SK-N-SH (cell line): ENCODE results near the gene ASB3. TPM values are rescaled to one million over a fixed set of nuclear protein-coding genes. Genes with fewer than 3 reads are reported as not detected.

ENCODE experiments used
- CTCF ChIA-PET: fragments of 300-600, 350-600 bp; formaldehyde crosslinking; extraction: SDS; loops from one replicate; lab custom pipeline; 2021; lab: Yijun Ruan, JAX
- POLR2A ChIA-PET: fragments of 350-600 bp; sonication (Branson Sonifier 250); formaldehyde crosslinking; extraction: SDS; loops from one replicate; lab custom pipeline; 2020; ENCODE audit warnings: antibody characterized with exemption, inconsistent platforms; lab: Yijun Ruan, JAX
- DNase-seq: peaks from one replicate; pipeline ENCODE4 v3.0.0; 2012
- H2AFZ ChIP-seq: fragments of 200-600 bp; sonication (generic); 2 replicates; pipeline ENCODE4 v1.8.1; 2016; ENCODE audit warnings: antibody characterized with exemption, mild to moderate bottlenecking, low read depth
- H3F3A ChIP-seq: fragments of 200-600 bp; sonication (generic); replicated peaks from 2 replicates; pipeline ENCODE3; 2016; ENCODE audit warnings: antibody characterized with exemption, mild to moderate bottlenecking; ENCODE audit not compliant: insufficient read depth
- H3K27ac ChIP-seq, 2 experiments: fragments of 200-500 bp in 1 of 2; fragments of 200-600 bp in 1 of 2; sonication (Bioruptor generic) in 1 of 2; sonication (generic), shearing (Covaris generic) in 1 of 2; 2 replicates each; pipeline versions ENCODE4 v1.5.1 to v1.6.1; 2014 to 2016; ENCODE audit warnings: low read depth in 2 of 2, inconsistent platforms in 1 of 2, low read length in 1 of 2, mild to moderate bottlenecking in 1 of 2, mixed read lengths in 1 of 2
- H3K27me3 ChIP-seq: fragments of 200-600 bp; sonication (generic), shearing (Covaris generic); 2 replicates; pipeline ENCODE4 v1.6.1; 2016; ENCODE audit warnings: mixed run types; ENCODE audit not compliant: insufficient read depth
- H3K36me3 ChIP-seq, 2 experiments: fragments of 200-500 bp in 1 of 2; fragments of 200-600 bp in 1 of 2; sonication (Bioruptor generic) in 1 of 2; sonication (generic) in 1 of 2; replicated peaks in 1 of 2; 2 replicates each; pipeline versions ENCODE3 to v1.5.1; 2014 to 2016; ENCODE audit warnings: low read length in 1 of 2, mild to moderate bottlenecking in 1 of 2; ENCODE audit not compliant: insufficient read depth in 2 of 2, control insufficient read depth in 1 of 2
- H3K4me1 ChIP-seq, 2 experiments: fragments of 200-500 bp in 1 of 2; fragments of 200-600 bp in 1 of 2; sonication (Bioruptor generic) in 1 of 2; sonication (generic), shearing (Covaris generic) in 1 of 2; 2 replicates each; pipeline versions ENCODE4 v1.5.1 to v1.6.1; 2014 to 2016; ENCODE audit warnings: low read depth in 1 of 2, low read length in 1 of 2, mixed run types in 1 of 2; ENCODE audit not compliant: insufficient read depth in 2 of 2, control insufficient read depth in 1 of 2
- H3K4me2 ChIP-seq: fragments of 200-600 bp; sonication (generic), shearing (Covaris generic); 2 replicates; pipeline ENCODE4 v1.6.1; 2017; ENCODE audit warnings: mixed run types
- H3K4me3 ChIP-seq, 2 experiments: fragments of 200-500 bp in 1 of 2; fragments of 200-600 bp in 1 of 2; sonication (Bioruptor generic) in 1 of 2; sonication (generic), shearing (Covaris generic) in 1 of 2; 2 replicates each; pipeline versions ENCODE4 v1.5.1 to v1.8.1; 2014 to 2016; ENCODE audit warnings: low read depth in 2 of 2, inconsistent platforms in 1 of 2, low read length in 1 of 2, mild to moderate bottlenecking in 1 of 2, mixed read lengths in 1 of 2, moderate library complexity in 1 of 2
- H3K79me2 ChIP-seq: fragments of 200-600 bp; sonication (generic); 2 replicates; pipeline ENCODE4 v1.8.1; 2017; ENCODE audit warnings: mild to moderate bottlenecking; ENCODE audit not compliant: insufficient read depth
- H3K9ac ChIP-seq: fragments of 200-600 bp; sonication (generic); 2 replicates; pipeline ENCODE4 v1.6.1; 2017; ENCODE audit warnings: mixed run types
- H3K9me2 ChIP-seq: fragments of 200-600 bp; sonication (generic); 2 replicates; pipeline ENCODE4 v1.6.1; 2017; ENCODE audit warnings: mixed run types
- H3K9me3 ChIP-seq: fragments of 200-600 bp; sonication (generic); 2 replicates; pipeline ENCODE4 v1.6.1; 2017; ENCODE audit warnings: mixed run types, mild to moderate bottlenecking, moderate library complexity
- H4K20me1 ChIP-seq: fragments of 200-600 bp; sonication (generic); 2 replicates; pipeline ENCODE4 v1.6.1; 2017; ENCODE audit warnings: mild to moderate bottlenecking, mixed run types; ENCODE audit not compliant: insufficient read depth
- CHD2 ChIP-seq: fragments of 150-350 bp; IDR thresholded peaks from 2 replicates; pipeline ENCODE4 v1.6.1; 2018; ENCODE audit warnings: low read length; ENCODE audit not compliant: partially characterized antibody
- ELF1 ChIP-seq: IDR thresholded peaks from 2 replicates; pipeline ENCODE4 v1.4.0; 2012
- EP300 ChIP-seq, 2 experiments: IDR thresholded peaks; 2 replicates each; pipeline versions ENCODE4 v1.4.0 to v1.6.1; 2012; ENCODE audit warnings: borderline replicate concordance in 1 of 2, low read depth in 1 of 2, low read length in 1 of 2
- FOXM1 ChIP-seq: IDR thresholded peaks from 2 replicates; pipeline ENCODE4 v1.4.0; 2012; ENCODE audit warnings: low read depth, mild to moderate bottlenecking
- GABPA ChIP-seq: IDR thresholded peaks from 2 replicates; pipeline ENCODE4 v1.4.0; 2012; ENCODE audit warnings: low read depth, mild to moderate bottlenecking
- GATA2 ChIP-seq: sonication (generic); formaldehyde crosslinking; IDR thresholded peaks from 2 replicates; pipeline ENCODE4 v1.5.0; 2020; ENCODE audit warnings: mild to moderate bottlenecking, missing genetic modification reagents
- IRF3 ChIP-seq: fragments of 150-350 bp; IDR thresholded peaks from 2 replicates; pipeline ENCODE4 v1.6.1; 2016; ENCODE audit warnings: mild to moderate bottlenecking, low read depth, low read length
- MXI1 ChIP-seq: IDR thresholded peaks from 2 replicates; pipeline ENCODE4 v1.6.1; 2012; ENCODE audit warnings: mild to moderate bottlenecking, low read depth, low read length, improper control_type of control experiment
- NFIC ChIP-seq: IDR thresholded peaks from 2 replicates; pipeline ENCODE4 v1.4.0; 2012; ENCODE audit warnings: borderline replicate concordance
- REST ChIP-seq: IDR thresholded peaks from 2 replicates; pipeline ENCODE4 v1.6.1; 2012; ENCODE audit warnings: mild to moderate bottlenecking, low read depth, low read length, moderate library complexity
- RFX5 ChIP-seq: IDR thresholded peaks from 2 replicates; pipeline ENCODE4 v1.6.1; 2012; ENCODE audit warnings: mild to moderate bottlenecking, improper control_type of control experiment, low read length
- SIN3A ChIP-seq: IDR thresholded peaks from 2 replicates; pipeline ENCODE4 v1.6.1; 2012; ENCODE audit warnings: low read depth, mild to moderate bottlenecking, low read length, moderate library complexity, borderline replicate concordance
- YY1 ChIP-seq: IDR thresholded peaks from 2 replicates; pipeline ENCODE4 v1.4.0; 2012; ENCODE audit warnings: low read depth, mild to moderate bottlenecking
- WGBS: methylation state at CpG from one replicate; pipeline ENCODE4 v1.1.6; 2017; ENCODE audit warnings: low lambda C conversion rate; 5-methylcytosine and 5-hydroxymethylcytosine counted together
- polyA plus RNA-seq, 3 experiments: library from polyadenylated mRNA; depleted of rRNA; stranded (reverse); fragments of >200 nt; gene quantifications; 2 replicates each; pipeline ENCODE4 v1.2.3, GENCODE V29; 2012
- TF ChIP-seq, protein P1 (sequence below): IDR thresholded peaks from 2 replicates; pipeline ENCODE4 v1.4.0; 2012; ENCODE audit warnings: low read depth
- TF ChIP-seq, protein P2 (sequence below): IDR thresholded peaks from 2 replicates; pipeline ENCODE4 v1.4.0; 2012; ENCODE audit warnings: low read depth, borderline replicate concordance

Gene ASB3
- polyA plus RNA-seq, 1 of the 3 experiments (the other 2 are of a cell fraction), result 16.2 TPM

DNA sequence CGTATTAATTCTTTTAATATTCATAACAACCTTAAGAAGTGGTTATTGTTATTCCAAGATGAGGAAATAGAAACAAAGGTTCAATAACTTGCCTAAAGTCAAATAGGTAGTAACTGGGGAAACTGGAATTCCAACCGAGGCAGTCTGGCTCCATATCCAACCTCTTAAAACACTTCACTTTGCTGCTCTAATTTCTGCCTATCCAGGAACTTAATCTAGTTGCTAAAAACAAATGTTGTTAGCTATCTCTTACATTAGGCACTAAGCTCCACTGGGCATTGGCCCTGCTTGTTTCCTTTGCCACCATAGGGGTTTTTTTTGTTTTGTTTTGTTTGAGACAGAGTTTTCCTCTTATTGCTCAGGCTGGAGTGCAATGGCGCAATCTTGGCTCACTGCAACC lies 24.8 kb upstream of the ASB3 start:
- 91% methylated on average over 3 of the region's 3 CpGs for WGBS
- no peaks in the 10 kb centered on the region for H3K27me3 ChIP-seq
- H3K36me3 ChIP-seq, result peaks cover 77 to 80% of the 10 kb centered on the region in 2 experiments
- CTCF ChIA-PET, result no interaction called here
- H3K79me2 ChIP-seq, result no peaks in the 10 kb centered on the region
- no peak overlapping the region for H2AFZ ChIP-seq
- H3K9ac ChIP-seq, result no peak overlapping the region
- POLR2A ChIA-PET, result no interaction called here
- H3K27ac ChIP-seq, result no peak overlapping the region
- TF ChIP-seq EP300 (IDR thresholded peaks at IDR 0.05; ENCODE audit: borderline replicate concordance in 1 of 2, low read depth in 1 of 2, low read length in 1 of 2) (no peak), CHD2 (no peak), MXI1 (no peak), RFX5 (no peak), REST (no peak), YY1 (no peak), IRF3 (no peak)
- TF ChIP-seq, protein P1, sequence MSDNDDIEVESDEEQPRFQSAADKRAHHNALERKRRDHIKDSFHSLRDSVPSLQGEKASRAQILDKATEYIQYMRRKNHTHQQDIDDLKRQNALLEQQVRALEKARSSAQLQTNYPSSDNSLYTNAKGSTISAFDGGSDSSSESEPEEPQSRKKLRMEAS, result no peak
- no peak for DNase-seq
- no peaks in the 10 kb centered on the region for H4K20me1 ChIP-seq
- no peak overlapping the region for H3K4me3 ChIP-seq
- no peaks in the 10 kb centered on the region for H3K4me1 ChIP-seq
- H3K4me2 ChIP-seq, result no peak overlapping the region
- H3F3A ChIP-seq, result no peaks in the 10 kb centered on the region
- H3K9me2 ChIP-seq, result no peaks in the 10 kb centered on the region
- H3K9me3 ChIP-seq, result no peaks in the 10 kb centered on the region

DNA sequence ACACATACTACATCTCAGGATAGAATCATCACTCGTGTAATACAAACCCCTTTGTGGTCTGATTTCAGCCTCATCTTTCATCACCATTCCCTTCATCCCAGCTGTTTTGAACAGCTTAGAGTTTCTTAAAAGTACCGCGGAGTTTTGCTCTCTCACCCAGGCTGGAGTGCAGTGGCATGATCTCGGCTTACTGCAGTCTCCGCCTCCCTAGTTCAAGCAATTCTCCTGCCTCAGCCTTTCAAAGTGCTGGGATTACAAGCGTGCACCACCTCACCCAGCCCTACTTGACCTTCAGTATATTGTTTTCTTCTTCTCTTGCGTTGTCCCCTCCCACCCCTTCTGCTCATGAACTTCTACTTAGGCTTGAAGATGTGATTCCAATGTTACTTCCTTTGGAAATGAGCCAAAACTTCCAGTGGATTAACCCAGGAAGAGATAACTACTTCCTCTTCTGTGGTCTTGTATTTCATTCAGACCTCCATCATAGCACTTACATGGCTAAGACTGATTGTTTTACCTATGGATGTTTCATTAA lies 15.9 kb upstream of the ASB3 start:
- Histone ChIP-seq H3F3A (peaks cover 14% of the 10 kb centered on the region), H3K4me3 (no peak overlapping the region), H3K4me1 (no peaks in the 10 kb centered on the region), H3K79me2 (no peaks in the 10 kb centered on the region), H3K27me3 (no peaks in the 10 kb centered on the region), H4K20me1 (no peaks in the 10 kb centered on the region), H3K27ac (no peak overlapping the region), H3K9ac (no peak overlapping the region), H3K36me3 (peaks cover 70 to 78% of the 10 kb centered on the region in 2 experiments), H3K9me2 (no peaks in the 10 kb centered on the region), H3K9me3 (no peaks in the 10 kb centered on the region), H3K4me2 (no peak overlapping the region), H2AFZ (no peak overlapping the region)
- 88% methylated on average over 7 of the region's 7 CpGs for WGBS
- no peak for DNase-seq
- ChIA-PET CTCF (no interaction called here), POLR2A (no interaction called here)
- TF ChIP-seq, protein P2, sequence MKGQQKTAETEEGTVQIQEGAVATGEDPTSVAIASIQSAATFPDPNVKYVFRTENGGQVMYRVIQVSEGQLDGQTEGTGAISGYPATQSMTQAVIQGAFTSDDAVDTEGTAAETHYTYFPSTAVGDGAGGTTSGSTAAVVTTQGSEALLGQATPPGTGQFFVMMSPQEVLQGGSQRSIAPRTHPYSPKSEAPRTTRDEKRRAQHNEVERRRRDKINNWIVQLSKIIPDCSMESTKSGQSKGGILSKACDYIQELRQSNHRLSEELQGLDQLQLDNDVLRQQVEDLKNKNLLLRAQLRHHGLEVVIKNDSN, result no peak
- no peak for TF ChIP-seq ELF1
- TF ChIP-seq GABPA, result no peak
- no peak for TF ChIP-seq YY1
- TF ChIP-seq FOXM1, result no peak
- no peak for TF ChIP-seq IRF3
- TF ChIP-seq NFIC, result no peak
- TF ChIP-seq, protein P1, result no peak
- TF ChIP-seq SIN3A, result no peak
- no peak for TF ChIP-seq RFX5
- TF ChIP-seq GATA2 (CRISPR knock-in tag), result no peak
- TF ChIP-seq REST, result no peak
